ENCODE data around the gene LRRC58.

LRRC58 gene

DNA sequence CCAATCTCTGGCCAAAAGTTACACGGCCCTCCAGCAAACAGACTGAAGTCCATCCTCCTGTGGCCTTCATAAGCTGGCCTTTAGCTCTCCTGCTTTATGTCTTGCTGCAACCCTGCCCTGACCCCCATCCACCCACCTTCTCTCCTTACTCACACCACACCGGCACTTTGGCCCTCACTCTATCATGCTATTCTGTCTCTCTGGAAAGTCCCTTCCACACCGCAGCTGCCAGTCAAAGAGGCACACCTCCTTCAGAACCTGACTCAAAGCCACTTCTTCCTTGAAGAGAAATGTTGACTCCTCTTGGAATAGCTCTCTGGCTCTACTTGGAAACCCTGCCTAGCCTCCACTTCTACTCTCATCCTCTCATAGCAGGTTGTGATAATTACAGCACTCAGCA is 68.6 kb downstream of the LRRC58 start:
- Mint-ChIP-seq H3K4me1 (no peaks in the 10 kb centered on the region), H3K9me3 (no peaks in the 10 kb centered on the region), H3K27me3 (peaks cover 63% of the 10 kb centered on the region), H3K27ac (no peak overlapping the region), H3K4me3 (no peak overlapping the region), H3K36me3 (no peaks in the 10 kb centered on the region)
- DNase-seq: no peak
- CTCF ChIA-PET: interaction anchor here (1.4 kb wide), 1 partner anchor 137 kb away, joined by 3 read pairs; no protein-coding TSS in a partner anchor

DNA sequence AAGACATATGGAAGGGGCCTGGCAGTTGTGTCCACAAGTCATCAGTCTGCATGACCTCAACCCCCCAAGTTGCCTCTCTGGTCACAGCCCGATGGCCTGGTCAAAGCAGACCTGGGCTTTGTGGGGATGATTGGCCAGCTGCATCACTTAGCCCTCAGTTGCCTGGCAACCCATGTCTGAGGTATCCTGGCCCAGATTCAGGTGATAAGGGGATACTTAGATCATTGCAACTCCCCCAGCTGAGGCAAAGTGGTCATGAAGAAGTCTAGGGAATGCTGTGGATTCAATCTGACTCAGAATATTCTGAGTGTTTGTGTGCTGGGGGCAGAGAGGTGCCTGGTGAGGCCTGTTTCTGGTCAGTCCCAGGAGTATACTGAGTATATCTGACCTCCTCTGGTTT is 69.1 kb downstream of the LRRC58 start:
- CTCF ChIA-PET: no interaction called here
- peaks cover 59% of the 10 kb centered on the region for H3K27me3 Mint-ChIP-seq
- no peak for DNase-seq

DNA sequence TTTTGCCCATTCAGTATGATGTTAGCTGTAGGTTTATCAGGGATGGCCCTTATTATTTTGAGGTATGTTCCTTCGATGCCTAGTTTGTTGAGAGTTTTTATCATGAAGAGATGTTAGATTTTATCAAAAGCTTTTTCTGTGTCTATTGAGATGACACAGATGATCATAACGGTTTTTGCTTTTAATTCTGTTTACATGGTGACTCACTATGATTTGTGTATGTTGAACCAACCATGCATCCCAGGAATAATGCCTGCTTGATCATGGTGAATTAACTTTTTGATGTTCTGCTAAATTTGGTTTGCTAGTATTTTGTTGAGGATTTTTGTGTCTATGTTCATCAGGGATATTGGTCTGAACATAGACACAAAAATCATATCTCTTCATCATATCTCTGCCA is 72.4 kb downstream of the LRRC58 start:
- Mint-ChIP-seq H3K4me3 (no peak overlapping the region), H3K36me3 (no peaks in the 10 kb centered on the region), H3K27ac (no peak overlapping the region), H3K27me3 (peaks cover 42% of the 10 kb centered on the region), H3K4me1 (no peaks in the 10 kb centered on the region), H3K9me3 (no peaks in the 10 kb centered on the region)
- CTCF ChIA-PET: no interaction called here
- DNase-seq: no peak

More for the DNA sequence above, 69.1 kb downstream of the LRRC58 start:
- Mint-ChIP-seq H3K9me3 (no peaks in the 10 kb centered on the region), H3K36me3 (no peaks in the 10 kb centered on the region), H3K4me3 (no peak overlapping the region), H3K27ac (no peak overlapping the region), H3K4me1 (no peaks in the 10 kb centered on the region)

DNA sequence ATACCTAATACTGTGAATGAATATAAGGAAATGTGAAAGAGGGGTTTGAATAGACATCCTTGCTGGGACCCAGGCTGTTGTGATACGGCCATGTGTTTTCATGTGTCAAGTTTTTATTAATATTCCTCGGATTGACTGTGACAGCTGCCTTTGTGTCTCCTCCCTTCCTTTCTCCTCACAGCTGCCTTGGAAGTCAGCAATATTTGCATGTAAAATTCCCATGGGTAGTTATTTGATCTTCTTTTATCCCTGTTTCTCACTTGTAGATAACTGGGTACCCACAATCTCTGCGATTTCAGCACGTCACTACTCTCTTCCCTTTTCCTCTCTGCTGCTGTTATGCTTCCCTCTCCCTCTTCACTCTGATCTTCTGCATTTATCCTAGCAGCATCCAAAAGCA is 73.5 kb downstream of the LRRC58 start:
- CTCF ChIA-PET: no interaction called here
- Mint-ChIP-seq H3K36me3 (no peaks in the 10 kb centered on the region), H3K4me1 (no peaks in the 10 kb centered on the region), H3K27ac (no peak overlapping the region), H3K27me3 (peaks cover 42% of the 10 kb centered on the region), H3K9me3 (no peaks in the 10 kb centered on the region), H3K4me3 (no peak overlapping the region)
- DNase-seq: no peak

DNA sequence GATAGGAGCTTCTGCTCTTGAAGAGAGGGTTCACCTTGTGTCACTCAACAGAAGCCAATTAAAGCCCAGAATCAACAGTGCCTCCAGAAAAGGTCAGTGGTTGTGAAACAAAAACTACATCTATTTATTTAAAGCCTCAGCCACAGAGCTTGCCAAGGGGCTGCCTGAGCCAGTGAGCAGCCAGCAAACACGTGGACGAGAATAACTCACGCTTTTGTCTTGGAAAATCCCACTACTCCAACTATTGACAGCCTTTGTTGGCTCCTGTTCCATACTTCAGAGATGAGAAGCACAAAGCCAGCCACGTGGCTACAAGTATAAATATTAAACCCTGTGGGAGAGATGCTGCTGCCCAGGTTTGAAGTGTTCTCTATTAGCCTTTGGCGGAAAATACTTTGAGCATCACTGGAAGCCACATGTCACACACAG is 74.4 kb downstream of the LRRC58 start:
- CTCF ChIA-PET: interaction anchor here (0.7 kb wide), 1 partner anchor 30 kb away, joined by 3 read pairs; no protein-coding TSS in a partner anchor
- Mint-ChIP-seq H3K4me1 (no peaks in the 10 kb centered on the region), H3K4me3 (no peak overlapping the region), H3K36me3 (no peaks in the 10 kb centered on the region), H3K27me3 (peaks cover 42% of the 10 kb centered on the region), H3K9me3 (no peaks in the 10 kb centered on the region), H3K27ac (no peak overlapping the region)
- DNase-seq: no peak

Data from activated naive CD4-positive, alpha-beta T cell treated with anti-CD3 and anti-CD28 coated beads, Interleukin-2, amount 10 ng/mL, durations not matched to agents 7 days and 5 days (primary cell).